ENCODE results near the gene CALN1.

GRCh38 chr7:71996141-71996540 lies 416.0 kb downstream of the CALN1 start:
- TF ChIP-seq, protein P1, sequence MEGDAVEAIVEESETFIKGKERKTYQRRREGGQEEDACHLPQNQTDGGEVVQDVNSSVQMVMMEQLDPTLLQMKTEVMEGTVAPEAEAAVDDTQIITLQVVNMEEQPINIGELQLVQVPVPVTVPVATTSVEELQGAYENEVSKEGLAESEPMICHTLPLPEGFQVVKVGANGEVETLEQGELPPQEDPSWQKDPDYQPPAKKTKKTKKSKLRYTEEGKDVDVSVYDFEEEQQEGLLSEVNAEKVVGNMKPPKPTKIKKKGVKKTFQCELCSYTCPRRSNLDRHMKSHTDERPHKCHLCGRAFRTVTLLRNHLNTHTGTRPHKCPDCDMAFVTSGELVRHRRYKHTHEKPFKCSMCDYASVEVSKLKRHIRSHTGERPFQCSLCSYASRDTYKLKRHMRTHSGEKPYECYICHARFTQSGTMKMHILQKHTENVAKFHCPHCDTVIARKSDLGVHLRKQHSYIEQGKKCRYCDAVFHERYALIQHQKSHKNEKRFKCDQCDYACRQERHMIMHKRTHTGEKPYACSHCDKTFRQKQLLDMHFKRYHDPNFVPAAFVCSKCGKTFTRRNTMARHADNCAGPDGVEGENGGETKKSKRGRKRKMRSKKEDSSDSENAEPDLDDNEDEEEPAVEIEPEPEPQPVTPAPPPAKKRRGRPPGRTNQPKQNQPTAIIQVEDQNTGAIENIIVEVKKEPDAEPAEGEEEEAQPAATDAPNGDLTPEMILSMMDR (IDR thresholded peaks at IDR 0.05), result no peak
- no peak for TF ChIP-seq POLR2A (IDR thresholded peaks at IDR 0.05)
